Measurements from ENCODE around the gene WHRN.

WHRN gene

DNA sequence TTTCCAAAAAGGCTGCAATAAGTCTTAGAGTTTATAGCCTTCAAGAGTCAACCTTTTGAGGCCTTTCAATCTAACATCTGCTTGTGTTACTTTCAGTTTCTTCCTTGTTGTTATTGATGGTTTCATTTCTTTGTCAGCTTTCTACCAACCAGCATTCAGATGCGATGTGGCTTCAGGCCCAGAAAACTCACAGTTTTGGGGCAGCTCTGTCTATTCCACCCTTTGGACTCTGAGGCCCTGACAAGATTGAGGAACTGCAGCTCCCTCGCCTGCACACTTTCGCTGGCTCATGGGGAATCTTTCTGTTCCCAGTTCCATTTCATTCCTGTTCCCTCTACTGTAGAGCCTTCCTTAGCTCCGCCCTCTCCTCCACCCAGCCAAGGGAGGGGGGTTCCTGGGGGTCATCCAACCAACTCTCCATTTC, 13.3 kb upstream of the WHRN start:
- H3K36me3 Mint-ChIP-seq (ENCODE audit: low read depth): no peaks in the 10 kb centered on the region
- TF ChIP-seq, protein P1, sequence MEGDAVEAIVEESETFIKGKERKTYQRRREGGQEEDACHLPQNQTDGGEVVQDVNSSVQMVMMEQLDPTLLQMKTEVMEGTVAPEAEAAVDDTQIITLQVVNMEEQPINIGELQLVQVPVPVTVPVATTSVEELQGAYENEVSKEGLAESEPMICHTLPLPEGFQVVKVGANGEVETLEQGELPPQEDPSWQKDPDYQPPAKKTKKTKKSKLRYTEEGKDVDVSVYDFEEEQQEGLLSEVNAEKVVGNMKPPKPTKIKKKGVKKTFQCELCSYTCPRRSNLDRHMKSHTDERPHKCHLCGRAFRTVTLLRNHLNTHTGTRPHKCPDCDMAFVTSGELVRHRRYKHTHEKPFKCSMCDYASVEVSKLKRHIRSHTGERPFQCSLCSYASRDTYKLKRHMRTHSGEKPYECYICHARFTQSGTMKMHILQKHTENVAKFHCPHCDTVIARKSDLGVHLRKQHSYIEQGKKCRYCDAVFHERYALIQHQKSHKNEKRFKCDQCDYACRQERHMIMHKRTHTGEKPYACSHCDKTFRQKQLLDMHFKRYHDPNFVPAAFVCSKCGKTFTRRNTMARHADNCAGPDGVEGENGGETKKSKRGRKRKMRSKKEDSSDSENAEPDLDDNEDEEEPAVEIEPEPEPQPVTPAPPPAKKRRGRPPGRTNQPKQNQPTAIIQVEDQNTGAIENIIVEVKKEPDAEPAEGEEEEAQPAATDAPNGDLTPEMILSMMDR (IDR thresholded peaks at IDR 0.05): no peak
- H3K9me3 Mint-ChIP-seq: no peaks in the 10 kb centered on the region
- H3K4me1 Mint-ChIP-seq: peaks cover 16% of the 10 kb centered on the region
- H3K27ac Mint-ChIP-seq: no peak overlapping the region
- DNase-seq: no peak
- H3K27me3 Mint-ChIP-seq (ENCODE audit: low read depth, poor library complexity): peaks cover 21% of the 10 kb centered on the region
- no peak overlapping the region for H3K4me3 Mint-ChIP-seq

DNA sequence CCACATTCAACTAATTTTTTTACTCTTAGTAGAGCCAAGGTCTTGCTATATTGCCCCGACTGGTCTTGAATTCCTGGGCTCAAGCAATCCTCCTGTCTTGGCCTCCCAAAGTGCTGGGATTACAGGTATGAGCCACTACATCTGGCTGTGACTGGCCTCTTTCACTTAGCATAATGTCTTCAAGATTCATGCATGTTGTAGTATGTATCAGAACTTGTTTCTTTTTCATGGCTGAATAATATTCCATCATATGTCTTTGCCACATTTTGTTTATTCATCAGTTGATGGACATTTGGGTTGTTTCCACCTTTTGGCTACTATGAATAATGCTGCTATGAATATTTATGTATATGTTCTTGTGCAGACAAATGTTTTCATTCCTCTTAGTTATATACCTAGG, 12.8 kb upstream of the WHRN start:
- Mint-ChIP-seq H3K4me1 (peaks cover 12% of the 10 kb centered on the region), H3K4me3 (no peak overlapping the region), H3K27me3 (ENCODE audit: low read depth, poor library complexity) (peaks cover 21% of the 10 kb centered on the region), H3K27ac (no peak overlapping the region), H3K9me3 (no peaks in the 10 kb centered on the region), H3K36me3 (ENCODE audit: low read depth) (no peaks in the 10 kb centered on the region)
- TF ChIP-seq, protein P1 (IDR thresholded peaks at IDR 0.05): no peak
- DNase-seq: no peak

DNA sequence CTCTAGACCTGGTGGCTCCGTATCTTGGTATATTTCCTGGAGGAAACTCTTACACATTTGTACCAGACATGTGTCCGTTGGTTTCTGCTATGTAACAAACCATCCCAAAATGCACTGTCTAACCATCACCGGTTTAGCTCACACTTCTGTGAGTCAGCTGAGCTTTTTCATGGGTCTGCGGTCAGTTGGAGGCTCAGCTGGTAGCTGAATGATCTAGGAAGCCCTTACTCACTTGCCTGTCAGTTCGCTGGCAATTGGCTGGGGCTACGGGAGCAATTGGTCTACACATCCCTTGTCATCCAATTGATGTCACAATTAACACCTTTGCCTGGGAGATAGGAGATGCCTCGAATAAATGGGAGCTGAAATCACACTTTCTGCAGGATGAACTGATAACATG, 11.6 kb upstream of the WHRN start:
- no peak for DNase-seq
- no peak overlapping the region for H3K27ac Mint-ChIP-seq
- H3K27me3 Mint-ChIP-seq (ENCODE audit: low read depth, poor library complexity): peaks cover 29% of the 10 kb centered on the region
- H3K36me3 Mint-ChIP-seq (ENCODE audit: low read depth): no peaks in the 10 kb centered on the region
- no peak overlapping the region for H3K4me3 Mint-ChIP-seq
- peaks cover 14% of the 10 kb centered on the region for H3K4me1 Mint-ChIP-seq
- no peaks in the 10 kb centered on the region for H3K9me3 Mint-ChIP-seq
- TF ChIP-seq, protein P1 (IDR thresholded peaks at IDR 0.05): no peak

DNA sequence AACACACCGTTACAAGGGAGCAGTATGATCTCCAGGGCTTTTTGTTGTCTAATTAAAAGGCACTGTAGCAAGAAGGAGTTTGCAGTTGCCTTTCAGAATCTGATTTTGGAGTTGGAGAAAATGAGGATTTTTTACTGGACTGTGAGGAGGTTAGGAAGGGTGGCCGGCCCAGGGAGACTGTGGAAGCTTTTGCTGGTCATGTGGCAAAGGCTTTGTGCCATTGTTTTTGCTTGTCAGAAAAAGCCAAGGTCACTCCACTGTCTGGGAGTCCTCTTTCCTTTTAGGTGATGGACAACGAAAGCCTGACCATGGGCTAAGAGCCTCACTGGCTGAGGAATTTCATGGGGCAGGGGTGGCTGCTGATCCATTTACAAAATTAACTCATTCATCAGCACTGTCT, 10.3 kb upstream of the WHRN start:
- H3K4me3 Mint-ChIP-seq: no peak overlapping the region
- TF ChIP-seq, protein P1 (IDR thresholded peaks at IDR 0.05): no peak
- H3K9me3 Mint-ChIP-seq: no peaks in the 10 kb centered on the region
- H3K27me3 Mint-ChIP-seq (ENCODE audit: low read depth, poor library complexity): peaks cover 37% of the 10 kb centered on the region
- no peaks in the 10 kb centered on the region for H3K36me3 Mint-ChIP-seq (ENCODE audit: low read depth)
- no peak overlapping the region for H3K27ac Mint-ChIP-seq
- peaks cover 19% of the 10 kb centered on the region for H3K4me1 Mint-ChIP-seq
- no peak for DNase-seq

DNA sequence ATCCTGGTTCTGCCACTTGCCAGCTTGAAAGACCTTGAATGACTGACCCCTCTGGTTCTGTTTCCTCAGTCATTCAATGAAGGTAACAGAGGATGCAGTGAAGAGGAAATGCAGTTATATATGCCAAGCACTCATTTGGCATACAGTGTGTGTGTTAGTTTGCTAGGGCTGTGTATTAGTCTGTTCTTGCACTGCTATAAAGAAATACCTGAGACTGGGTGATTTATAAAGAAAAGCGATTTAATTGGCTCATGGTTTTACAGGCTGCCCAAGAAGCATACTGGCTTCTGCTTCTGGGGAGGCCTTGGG, 8.6 kb upstream of the WHRN start:
- peaks cover 19% of the 10 kb centered on the region for H3K4me1 Mint-ChIP-seq
- TF ChIP-seq, protein P1 (IDR thresholded peaks at IDR 0.05): no peak
- H3K9me3 Mint-ChIP-seq: no peaks in the 10 kb centered on the region
- DNase-seq: no peak
- H3K27ac Mint-ChIP-seq: no peak overlapping the region
- H3K4me3 Mint-ChIP-seq: no peak overlapping the region
- no peaks in the 10 kb centered on the region for H3K36me3 Mint-ChIP-seq (ENCODE audit: low read depth)
- H3K27me3 Mint-ChIP-seq (ENCODE audit: low read depth, poor library complexity): peaks cover 52% of the 10 kb centered on the region

DNA sequence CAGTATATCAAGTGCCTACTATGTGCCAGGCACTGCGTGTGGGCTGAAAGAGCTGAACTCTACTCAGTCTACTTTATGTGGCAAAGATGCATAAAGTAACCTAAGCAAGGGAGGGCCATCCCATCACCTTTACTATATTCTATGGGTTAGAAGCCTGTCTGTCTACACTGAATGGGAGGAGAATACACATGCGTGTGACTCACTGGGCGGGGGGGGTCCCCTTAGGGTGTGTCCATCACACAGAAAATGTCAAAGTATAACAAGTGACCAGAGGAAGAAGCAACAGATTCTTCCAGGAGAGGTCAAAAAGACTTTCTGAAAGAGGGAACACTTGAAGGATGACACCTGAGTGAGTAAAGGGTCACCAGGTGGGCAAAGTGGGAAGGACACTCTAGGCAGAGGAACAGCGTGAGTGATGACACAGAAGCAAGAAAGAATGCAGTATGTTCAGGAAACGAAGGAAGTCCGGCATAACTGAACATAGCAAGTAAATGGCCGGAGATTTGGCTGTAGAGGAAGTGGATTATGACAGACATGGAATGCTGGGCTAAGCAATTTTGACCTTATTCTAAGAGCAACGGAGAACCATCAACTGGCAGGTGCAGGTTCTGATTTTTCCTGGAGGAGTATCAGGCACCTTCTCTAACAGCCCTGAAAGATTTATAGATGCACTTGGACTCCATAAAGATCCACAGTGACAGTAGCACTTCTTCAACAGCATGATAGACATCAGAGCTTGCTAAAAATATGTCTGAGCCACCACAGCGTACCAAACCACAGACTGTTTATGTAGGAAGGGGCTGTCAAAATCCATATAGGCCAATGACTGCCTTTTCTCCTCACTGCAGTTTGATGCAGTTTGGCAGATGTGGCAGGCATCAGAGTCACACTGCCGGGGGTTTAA, 8.0 kb upstream of the WHRN start:
- Mint-ChIP-seq H3K27me3 (ENCODE audit: low read depth, poor library complexity) (peaks cover 56% of the 10 kb centered on the region), H3K27ac (no peak overlapping the region), H3K36me3 (ENCODE audit: low read depth) (no peaks in the 10 kb centered on the region), H3K4me1 (peaks cover 19% of the 10 kb centered on the region), H3K9me3 (no peaks in the 10 kb centered on the region), H3K4me3 (no peak overlapping the region)
- DNase-seq: no peak
- TF ChIP-seq, protein P1 (IDR thresholded peaks at IDR 0.05): no peak

Measured in nephron progenitor cell (in vitro differentiated cells).